AG04449 (cell line): ENCODE measurements around the gene ZNRF2.

Experiments used
- CTCF ChIA-PET: fragments of 350-600 bp; formaldehyde crosslinking; extraction: SDS; loops from one replicate; lab custom pipeline; 2021; ENCODE audit warnings: antibody characterized with exemption; lab: Yijun Ruan, JAX
- POLR2A ChIA-PET: fragments of 400-600, 350-600 bp; formaldehyde crosslinking; extraction: SDS; loops from one replicate; lab custom pipeline; 2020; ENCODE audit warnings: antibody characterized with exemption, inconsistent platforms; lab: Yijun Ruan, JAX
- DNase-seq: peaks from one replicate; pipeline ENCODE4 v3.0.0-alpha.2; 2010; ENCODE audit warnings: low read depth, low spot score
- H3K4me3 ChIP-seq: 2 replicates; pipeline ENCODE4 v1.5.1; 2011; ENCODE audit warnings: low read depth, mild to moderate bottlenecking, control low read depth, low read length
- TF ChIP-seq, protein P1 (sequence below): IDR thresholded peaks from one replicate; pipeline ENCODE4 v1.5.1; 2011; ENCODE audit warnings: mild to moderate bottlenecking, moderate library complexity, low read length, control low read depth, inconsistent platforms; ENCODE audit not compliant: insufficient read depth; ENCODE audit errors: missing control alignments

The ZNRF2 gene

GRCh38 chr7:30274641-30275040 is 9.8 kb upstream of the ZNRF2 start:
- no peak for DNase-seq
- ChIA-PET POLR2A (no interaction called here), CTCF (interaction anchor here (0.7 to 11.8 kb wide), 14 partner anchors 9 to 289 kb away, joined by 3 to 166 read pairs (median 3); no protein-coding TSS in a partner anchor)
- TF ChIP-seq, protein P1, sequence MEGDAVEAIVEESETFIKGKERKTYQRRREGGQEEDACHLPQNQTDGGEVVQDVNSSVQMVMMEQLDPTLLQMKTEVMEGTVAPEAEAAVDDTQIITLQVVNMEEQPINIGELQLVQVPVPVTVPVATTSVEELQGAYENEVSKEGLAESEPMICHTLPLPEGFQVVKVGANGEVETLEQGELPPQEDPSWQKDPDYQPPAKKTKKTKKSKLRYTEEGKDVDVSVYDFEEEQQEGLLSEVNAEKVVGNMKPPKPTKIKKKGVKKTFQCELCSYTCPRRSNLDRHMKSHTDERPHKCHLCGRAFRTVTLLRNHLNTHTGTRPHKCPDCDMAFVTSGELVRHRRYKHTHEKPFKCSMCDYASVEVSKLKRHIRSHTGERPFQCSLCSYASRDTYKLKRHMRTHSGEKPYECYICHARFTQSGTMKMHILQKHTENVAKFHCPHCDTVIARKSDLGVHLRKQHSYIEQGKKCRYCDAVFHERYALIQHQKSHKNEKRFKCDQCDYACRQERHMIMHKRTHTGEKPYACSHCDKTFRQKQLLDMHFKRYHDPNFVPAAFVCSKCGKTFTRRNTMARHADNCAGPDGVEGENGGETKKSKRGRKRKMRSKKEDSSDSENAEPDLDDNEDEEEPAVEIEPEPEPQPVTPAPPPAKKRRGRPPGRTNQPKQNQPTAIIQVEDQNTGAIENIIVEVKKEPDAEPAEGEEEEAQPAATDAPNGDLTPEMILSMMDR, result no peak
- H3K4me3 ChIP-seq, result no peak overlapping the region

GRCh38 chr7:30276203-30276900 is 8.0 kb upstream of the ZNRF2 start:
- CTCF ChIA-PET, result interaction anchor here (0.7 to 11.8 kb wide), 24 partner anchors 7 to 464 kb away, joined by 3 to 166 read pairs (median 3); no protein-coding TSS in a partner anchor
- POLR2A ChIA-PET, result no interaction called here
- H3K4me3 ChIP-seq, result no peak overlapping the region
- peak; percentile 24 for DNase-seq
- TF ChIP-seq, protein P1, result peak; percentile 76

DNA sequence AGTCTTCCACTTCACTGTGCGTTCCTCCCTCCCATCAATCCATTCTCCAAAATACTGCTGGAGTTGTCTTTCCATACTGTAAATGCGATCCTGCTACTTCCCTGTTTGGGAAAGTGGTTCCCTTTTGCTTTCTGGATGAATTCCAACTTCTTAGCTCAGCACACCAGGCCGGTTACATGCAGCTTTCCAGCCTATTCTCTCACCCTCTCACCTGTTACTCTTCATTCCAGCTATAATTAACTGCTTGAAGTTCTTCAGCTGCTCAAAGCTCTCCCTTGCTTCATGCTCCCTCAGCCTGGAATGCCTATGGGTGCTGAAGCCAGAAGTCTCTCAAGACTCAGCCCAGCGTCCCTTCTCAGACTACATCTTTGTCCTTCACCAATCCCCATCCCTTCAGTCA is 6.0 kb upstream of the ZNRF2 start:
- DNase-seq, result no peak
- POLR2A ChIA-PET, result interaction anchor here (0.6 kb wide), 1 partner anchor 85 kb away, joined by 3 read pairs; no protein-coding TSS in a partner anchor
- CTCF ChIA-PET, result interaction anchor here (0.9 to 11.8 kb wide), 7 partner anchors 9 to 285 kb away, joined by 3 to 166 read pairs (median 8); no protein-coding TSS in a partner anchor
- TF ChIP-seq, protein P1, result no peak
- H3K4me3 ChIP-seq, result no peak overlapping the region

- DNase-seq, result no peak
- TF ChIP-seq, protein P1, result no peak
- ChIA-PET POLR2A (interaction anchor here (0.6 kb wide), 1 partner anchor 86 kb away, joined by 3 read pairs; no protein-coding TSS in a partner anchor), CTCF (interaction anchor here (0.9 to 11.8 kb wide), 5 partner anchors 49 to 285 kb away, joined by 3 to 166 read pairs (median 8); no protein-coding TSS in a partner anchor)
- H3K4me3 ChIP-seq, result no peak overlapping the region
These were observed 5.3 kb upstream of the ZNRF2 start for GRCh38 chr7:30278849-30279652.

DNA sequence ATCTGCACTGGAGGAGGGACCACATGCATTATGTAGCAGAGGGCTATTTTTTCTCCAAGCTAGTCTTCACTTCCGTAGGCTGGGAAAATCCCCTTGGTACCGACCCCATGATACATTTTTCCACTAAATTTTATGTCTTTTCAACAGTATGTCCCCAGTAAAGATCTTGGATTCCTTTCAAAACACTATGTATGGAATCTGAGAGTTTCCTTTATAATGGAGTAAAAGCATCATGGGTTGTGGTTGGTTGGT is 4.8 kb upstream of the ZNRF2 start:
- no peak for DNase-seq
- ChIA-PET POLR2A (no interaction called here), CTCF (interaction anchor here (0.7 to 11.8 kb wide), 4 partner anchors 117 to 284 kb away, joined by 3 to 166 read pairs (median 44); no protein-coding TSS in a partner anchor)
- TF ChIP-seq, protein P1, result no peak
- H3K4me3 ChIP-seq, result no peak overlapping the region

- TF ChIP-seq, protein P1, result no peak
- POLR2A ChIA-PET, result no interaction called here
- H3K4me3 ChIP-seq, result no peak overlapping the region
- DNase-seq, result no peak
- CTCF ChIA-PET, result interaction anchor here (11.8 kb wide), 1 partner anchor 130 kb away, joined by 166 read pairs; no protein-coding TSS in a partner anchor
These were observed 3.8 kb upstream of the ZNRF2 start for GRCh38 chr7:30280631-30281030.
